PC-9 (cell line): Measurements from ENCODE around the gene ERC1.

Experiments used
- EZH2 ChIP-seq: fragments of 200-600 bp; sonication (generic); IDR thresholded peaks from 2 replicates; pipeline ENCODE4 v1.8.0; 2017; ENCODE audit warnings: antibody characterized with exemption, low read depth
- TF ChIP-seq, protein P1 (sequence below): fragments of 200-600 bp; sonication (generic); conservative IDR thresholded peaks from 2 replicates; pipeline ENCODE4 v1.6.1; 2017; ENCODE audit warnings: mixed run types, antibody characterized with exemption, mild to moderate bottlenecking, moderate library complexity

- TF ChIP-seq, protein P1, sequence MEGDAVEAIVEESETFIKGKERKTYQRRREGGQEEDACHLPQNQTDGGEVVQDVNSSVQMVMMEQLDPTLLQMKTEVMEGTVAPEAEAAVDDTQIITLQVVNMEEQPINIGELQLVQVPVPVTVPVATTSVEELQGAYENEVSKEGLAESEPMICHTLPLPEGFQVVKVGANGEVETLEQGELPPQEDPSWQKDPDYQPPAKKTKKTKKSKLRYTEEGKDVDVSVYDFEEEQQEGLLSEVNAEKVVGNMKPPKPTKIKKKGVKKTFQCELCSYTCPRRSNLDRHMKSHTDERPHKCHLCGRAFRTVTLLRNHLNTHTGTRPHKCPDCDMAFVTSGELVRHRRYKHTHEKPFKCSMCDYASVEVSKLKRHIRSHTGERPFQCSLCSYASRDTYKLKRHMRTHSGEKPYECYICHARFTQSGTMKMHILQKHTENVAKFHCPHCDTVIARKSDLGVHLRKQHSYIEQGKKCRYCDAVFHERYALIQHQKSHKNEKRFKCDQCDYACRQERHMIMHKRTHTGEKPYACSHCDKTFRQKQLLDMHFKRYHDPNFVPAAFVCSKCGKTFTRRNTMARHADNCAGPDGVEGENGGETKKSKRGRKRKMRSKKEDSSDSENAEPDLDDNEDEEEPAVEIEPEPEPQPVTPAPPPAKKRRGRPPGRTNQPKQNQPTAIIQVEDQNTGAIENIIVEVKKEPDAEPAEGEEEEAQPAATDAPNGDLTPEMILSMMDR: no peak
- TF ChIP-seq EZH2: no peak
Observed at GRCh38 chr12:1284611-1285010, 293.6 kb downstream of the ERC1 start.
